Endothelial cell of umbilical vein (primary cell): ENCODE measurements around the gene SGK1. TPM values are rescaled to one million over a fixed set of nuclear protein-coding genes. Genes with fewer than 3 reads are reported as not detected.

Experiments
- BruUV-seq: library from RNA; stranded (reverse); fragments of 400-500 nt; replicated peaks from 2 replicates; lab custom pipeline; 2021; lab: Mats Ljungman, UMichigan
- CTCF ChIA-PET: fragments of 300-600, 350-600 bp; sonication (Branson Sonifier 250); formaldehyde crosslinking; loops from one replicate; lab custom pipeline; 2021; ENCODE audit warnings: antibody characterized with exemption, inconsistent platforms; lab: Charles Lee
- POLR2A ChIA-PET: fragments of 300-600, 350-600 bp; sonication (Branson Sonifier 250); formaldehyde crosslinking; loops from one replicate; lab custom pipeline; 2021; ENCODE audit warnings: antibody characterized with exemption, inconsistent platforms; lab: Charles Lee
- DNase-seq: peaks from one replicate; pipeline ENCODE4 v3.0.0-alpha.2; 2011; ENCODE audit warnings: low read depth, low spot score
- FAIRE-seq: peaks from 2 replicates; lab custom pipeline; 2011; peaks lifted over from hg19 to GRCh38; lab: Jason Lieb, UNC
- H2AFZ ChIP-seq: 2 replicates; pipeline ENCODE4 v1.6.0; 2012; ENCODE audit warnings: low read depth, low read length, control low read depth, inconsistent platforms
- H3K27ac ChIP-seq: 2 replicates; pipeline ENCODE4 v1.5.1; 2011; ENCODE audit warnings: low read depth, mild to moderate bottlenecking, control low read depth, low read length, moderate library complexity; ENCODE audit not compliant: insufficient read depth
- H3K27me3 ChIP-seq, 2 experiments: 2 replicates each; pipeline versions ENCODE4 v1.6.0 to v1.6.1; 2011; ENCODE audit warnings: low read length in 2 of 2, mixed read lengths in 1 of 2; ENCODE audit not compliant: control insufficient read depth in 2 of 2, insufficient read depth in 2 of 2
- H3K36me3 ChIP-seq, 2 experiments: 2 replicates in 1 of 2; 3 replicates in 1 of 2; pipeline ENCODE4 v1.5.1; 2011; ENCODE audit warnings: low read length in 2 of 2, mild to moderate bottlenecking in 1 of 2, moderate library complexity in 1 of 2; ENCODE audit not compliant: control insufficient read depth in 2 of 2, insufficient read depth in 2 of 2; ENCODE audit errors: extremely low read depth in 1 of 2
- H3K4me1 ChIP-seq: 3 replicates; pipeline ENCODE4 v1.5.1; 2011; ENCODE audit warnings: mild to moderate bottlenecking, low read length; ENCODE audit not compliant: control insufficient read depth, insufficient read depth; ENCODE audit errors: extremely low read depth
- H3K4me2 ChIP-seq: 2 replicates; pipeline ENCODE4 v1.6.1; 2011; ENCODE audit warnings: low read length, control low read depth, mixed read lengths; ENCODE audit not compliant: insufficient read depth
- H3K4me3 ChIP-seq, 3 experiments: fragments of 200-600 bp in 1 of 3; sonication (generic), shearing (Covaris generic) in 1 of 3; replicated peaks in 1 of 3; 2 replicates each; pipeline ENCODE4 v1.5.1; 2011 to 2016; ENCODE audit warnings: control low read depth in 3 of 3, low read length in 3 of 3, mild to moderate bottlenecking in 2 of 3, inconsistent platforms in 1 of 3, low read depth in 1 of 3, moderate library complexity in 1 of 3; ENCODE audit not compliant: insufficient read depth in 1 of 3
- H3K79me2 ChIP-seq: 2 replicates; pipeline ENCODE4 v1.6.0; 2012; ENCODE audit warnings: low read length, inconsistent platforms; ENCODE audit not compliant: control insufficient read depth, insufficient read depth
- H3K9ac ChIP-seq: replicated peaks from 2 replicates; pipeline ENCODE3; 2011; ENCODE audit warnings: low read length, control low read depth; ENCODE audit not compliant: insufficient read depth; ENCODE audit errors: extremely low read depth
- H3K9me1 ChIP-seq: replicated peaks from 3 replicates; pipeline ENCODE4 v1.6.0; 2011; ENCODE audit warnings: mild to moderate bottlenecking, low read length; ENCODE audit not compliant: control insufficient read depth, insufficient read depth; ENCODE audit errors: extremely low read depth
- H3K9me3 ChIP-seq: replicated peaks from 2 replicates; pipeline ENCODE4 v1.5.1; 2012; ENCODE audit warnings: low read length, inconsistent platforms; ENCODE audit not compliant: control insufficient read depth, insufficient read depth
- H4K20me1 ChIP-seq: replicated peaks from 2 replicates; pipeline ENCODE3; 2011; ENCODE audit warnings: mild to moderate bottlenecking, low read length; ENCODE audit not compliant: control insufficient read depth, insufficient read depth; ENCODE audit errors: extremely low read depth
- EZH2 ChIP-seq: IDR thresholded peaks from 2 replicates; pipeline ENCODE4 v1.6.1; 2012; ENCODE audit warnings: borderline replicate concordance, low read depth, mild to moderate bottlenecking, moderate library complexity, low read length, inconsistent platforms; ENCODE audit not compliant: severe bottlenecking
- FOS ChIP-seq: IDR thresholded peaks from 2 replicates; pipeline ENCODE4 v1.6.1; 2011; ENCODE audit warnings: mild to moderate bottlenecking, low read length, moderate library complexity, borderline replicate concordance; ENCODE audit not compliant: insufficient read depth
- GATA2 ChIP-seq: IDR thresholded peaks from 2 replicates; pipeline ENCODE4 v1.7.0; 2011; ENCODE audit warnings: low read depth, mild to moderate bottlenecking, moderate library complexity, mixed read lengths, low read length; ENCODE audit not compliant: insufficient read length, insufficient read depth
- JUN ChIP-seq: IDR thresholded peaks from 2 replicates; pipeline ENCODE4 v1.6.1; 2011; ENCODE audit warnings: borderline replicate concordance, low read depth; ENCODE audit not compliant: insufficient read length, insufficient read depth
- MAX ChIP-seq: IDR thresholded peaks from 2 replicates; pipeline ENCODE4 v1.6.1; 2011; ENCODE audit not compliant: insufficient read depth, insufficient read length
- MYC ChIP-seq: IDR thresholded peaks from one replicate; pipeline ENCODE4 v1.6.1; 2011; ENCODE audit warnings: mild to moderate bottlenecking, low read depth, low read length
- POLR2A ChIP-seq: IDR thresholded peaks from 2 replicates; pipeline ENCODE4 v1.6.1; 2012; ENCODE audit warnings: low read depth, mild to moderate bottlenecking, control low read depth, low read length
- POLR2AphosphoS5 ChIP-seq: IDR thresholded peaks from 2 replicates; pipeline ENCODE4 v1.6.1; 2012; ENCODE audit warnings: low read depth, mild to moderate bottlenecking, control low read depth, low read length, moderate library complexity; ENCODE audit not compliant: insufficient read depth
- dilution Hi-C: fragments of 300-500 bp; cut with MboI; formaldehyde crosslinking; loops from one replicate; pipeline ENCODE4 v1.15.0; 2019; ENCODE audit warnings: low sequenced_read_pairs; ENCODE audit not compliant: extremely low pct_ligation_motif_present
- intact Hi-C: fragments of 100-400 bp; cut with micrococcal nuclease; formaldehyde crosslinking; loops from one replicate; pipeline ENCODE4 v1.10.0; 2022
- polyA plus RNA-seq, 4 experiments: library from polyadenylated mRNA; depleted of rRNA in 3 of 4; stranded (reverse) in 3 of 4; unstranded in 1 of 4; fragments of >200 nt; gene quantifications; 2 replicates each; pipeline versions ENCODE4 v1.2.1 to v1.2.3, GENCODE V29; 2011 to 2012; ENCODE audit warnings: missing spikeins in 1 of 4
- total RNA-seq: library from RNA; stranded (reverse); gene quantifications from 2 replicates; pipeline ENCODE4 v1.2.3, GENCODE V29; 2021
- TF ChIP-seq, protein P1 (sequence below), 2 donors: IDR thresholded peaks; 1 replicate in 1 of 2; 2 replicates in 1 of 2; pipeline ENCODE4 v1.5.1; 2011; ENCODE audit warnings: low read length in 2 of 2, mild to moderate bottlenecking in 2 of 2, moderate library complexity in 2 of 2, control low read depth in 1 of 2, inconsistent platforms in 1 of 2, low read depth in 1 of 2; ENCODE audit not compliant: insufficient read depth in 1 of 2; ENCODE audit errors: extremely low read depth in 1 of 2

The SGK1 gene
- total and polyA plus RNA-seq, 2 donors (not counting 3 experiments of a cell fraction or from before 2014, with no cell fraction given): 121 to 128 TPM

DNA sequence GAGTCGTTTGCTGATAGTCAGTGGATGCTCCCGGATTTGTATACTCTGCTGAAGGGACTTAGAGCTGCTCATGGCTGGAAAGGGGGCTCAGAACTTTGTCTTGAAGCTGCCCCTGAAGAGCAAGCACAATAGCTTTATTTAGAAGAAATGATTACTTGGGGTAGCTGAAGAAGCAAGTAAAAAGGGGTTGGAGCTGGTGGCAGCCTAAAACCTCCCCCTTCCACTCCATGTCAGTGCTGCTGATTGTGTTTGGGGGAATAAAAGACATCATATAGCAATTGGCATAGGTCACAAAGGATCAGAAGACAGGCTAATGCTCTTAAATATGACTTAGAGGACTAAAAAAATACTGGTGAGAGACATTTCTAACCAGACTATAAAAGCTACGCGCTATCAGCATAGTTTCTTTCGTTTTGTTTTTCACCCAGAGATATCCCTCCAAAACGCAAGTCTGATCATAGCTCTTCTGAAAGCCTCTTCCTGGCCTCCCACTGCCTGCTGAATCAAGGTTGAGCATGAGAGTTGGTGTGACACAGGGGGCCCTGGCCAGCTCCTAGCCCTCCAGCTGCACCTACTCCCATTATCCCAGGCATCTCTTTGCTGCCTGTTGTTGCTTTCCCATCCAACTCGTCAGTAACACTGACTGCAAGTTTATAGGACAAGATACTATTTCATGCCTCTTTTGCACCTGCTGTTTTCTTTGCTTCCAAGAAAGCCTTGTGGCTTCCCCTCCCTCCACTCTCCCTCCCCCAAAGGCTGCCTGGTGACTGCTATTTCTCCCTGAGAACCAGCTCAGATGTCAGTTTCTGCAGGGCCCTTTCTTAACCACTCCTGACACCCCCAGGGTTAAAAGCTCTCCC, 33.9 kb upstream of the SGK1 start:
- Histone ChIP-seq H3K4me3 (no peak overlapping the region), H3K79me2 (no peaks in the 10 kb centered on the region), H3K9me1 (no peaks in the 10 kb centered on the region), H3K9ac (no peak overlapping the region), H3K4me1 (no peaks in the 10 kb centered on the region), H2AFZ (no peak overlapping the region), H3K27ac (no peak overlapping the region), H3K4me2 (no peak overlapping the region), H3K36me3 (no peaks in the 10 kb centered on the region), H4K20me1 (no peaks in the 10 kb centered on the region), H3K27me3 (no peaks in the 10 kb centered on the region), H3K9me3 (no peaks in the 10 kb centered on the region)
- dilution Hi-C loops: no loop called here
- no peak for FAIRE-seq
- CTCF ChIA-PET: interaction anchor here (0.6 to 1.8 kb wide), 5 partner anchors 11 to 474 kb away, joined by 3 to 4 read pairs (median 3); no protein-coding TSS in a partner anchor
- POLR2A ChIA-PET: no interaction called here
- BruUV-seq: no TSS peak
- intact Hi-C loops: no loop called here
- no peak for DNase-seq
- no peak for TF ChIP-seq POLR2A
- TF ChIP-seq POLR2AphosphoS5: no peak
- no peak for TF ChIP-seq EZH2
- no peak for TF ChIP-seq MAX
- TF ChIP-seq JUN: no peak
- TF ChIP-seq MYC: no peak
- TF ChIP-seq, protein P1, sequence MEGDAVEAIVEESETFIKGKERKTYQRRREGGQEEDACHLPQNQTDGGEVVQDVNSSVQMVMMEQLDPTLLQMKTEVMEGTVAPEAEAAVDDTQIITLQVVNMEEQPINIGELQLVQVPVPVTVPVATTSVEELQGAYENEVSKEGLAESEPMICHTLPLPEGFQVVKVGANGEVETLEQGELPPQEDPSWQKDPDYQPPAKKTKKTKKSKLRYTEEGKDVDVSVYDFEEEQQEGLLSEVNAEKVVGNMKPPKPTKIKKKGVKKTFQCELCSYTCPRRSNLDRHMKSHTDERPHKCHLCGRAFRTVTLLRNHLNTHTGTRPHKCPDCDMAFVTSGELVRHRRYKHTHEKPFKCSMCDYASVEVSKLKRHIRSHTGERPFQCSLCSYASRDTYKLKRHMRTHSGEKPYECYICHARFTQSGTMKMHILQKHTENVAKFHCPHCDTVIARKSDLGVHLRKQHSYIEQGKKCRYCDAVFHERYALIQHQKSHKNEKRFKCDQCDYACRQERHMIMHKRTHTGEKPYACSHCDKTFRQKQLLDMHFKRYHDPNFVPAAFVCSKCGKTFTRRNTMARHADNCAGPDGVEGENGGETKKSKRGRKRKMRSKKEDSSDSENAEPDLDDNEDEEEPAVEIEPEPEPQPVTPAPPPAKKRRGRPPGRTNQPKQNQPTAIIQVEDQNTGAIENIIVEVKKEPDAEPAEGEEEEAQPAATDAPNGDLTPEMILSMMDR (IDR thresholded peaks at IDR 0.05; ENCODE audit: extremely low read depth in 1 of 2, insufficient read depth in 1 of 2, low read depth in 1 of 2, low read length in 2 of 2): no peak
- no peak for TF ChIP-seq GATA2
- TF ChIP-seq FOS: no peak
